HEK293 (cell line): Measurements from ENCODE around the gene SNTN.
"Not testable (repeated sequence)": the region's sequence is repeated elsewhere in the genome, so short reads cannot be mapped to it uniquely, and the experiment has no call there.

Experiments used
- CTCF ChIA-PET: fragments of 350-600 bp; formaldehyde crosslinking; extraction: SDS; loops from one replicate; lab custom pipeline; 2021; ENCODE audit warnings: antibody characterized with exemption; lab: Yijun Ruan, JAX
- POLR2A ChIA-PET: fragments of 300-600 bp; formaldehyde crosslinking; extraction: SDS; loops from one replicate; lab custom pipeline; 2020; ENCODE audit warnings: antibody characterized with exemption, inconsistent platforms; lab: Yijun Ruan, JAX
- H3K27ac ChIP-seq: fragments of 200-500 bp; sonication (Bioruptor generic); 2 replicates; pipeline ENCODE4 v1.5.1; 2014; ENCODE audit warnings: low read depth, low read length, control low read depth, inconsistent platforms; ENCODE audit errors: extremely low read depth
- H3K36me3 ChIP-seq, 2 experiments: fragments of 200-500 bp in 1 of 2; sonication (Bioruptor generic) in 1 of 2; 1 replicate in 1 of 2; 2 replicates in 1 of 2; pipeline ENCODE4 v1.5.1; 2014 to 2017; ENCODE audit warnings: inconsistent platforms in 2 of 2, low read length in 2 of 2; ENCODE audit not compliant: control insufficient read depth in 2 of 2, insufficient read depth in 1 of 2
- H3K4me1 ChIP-seq: fragments of 200-500 bp; sonication (Bioruptor generic); 2 replicates; pipeline ENCODE4 v1.5.1; 2014; ENCODE audit warnings: mild to moderate bottlenecking, low read length, inconsistent platforms; ENCODE audit not compliant: control insufficient read depth, insufficient read depth
- H3K4me3 ChIP-seq: 2 replicates; pipeline ENCODE4 v1.5.1; 2011; ENCODE audit warnings: low read depth, mild to moderate bottlenecking, control low read depth, low read length, moderate library complexity
- H3K9me3 ChIP-seq: fragments of 200-500 bp; sonication (Bioruptor generic); 2 replicates; pipeline ENCODE4 v1.5.1; 2014; ENCODE audit warnings: low read depth, low read length, inconsistent platforms; ENCODE audit not compliant: control insufficient read depth, insufficient read depth
- EGR2 ChIP-seq: fragments of 450-650 bp; formaldehyde crosslinking; IDR thresholded peaks from 2 replicates; pipeline ENCODE4 v1.5.1; 2016; ENCODE audit warnings: low read depth, missing biosample characterization, missing genetic modification characterization
- OSR2 ChIP-seq: fragments of 450-650 bp; formaldehyde crosslinking; IDR thresholded peaks from 2 replicates; pipeline ENCODE4 v1.5.1; 2016; ENCODE audit warnings: missing biosample characterization, missing genetic modification characterization
- PRDM1 ChIP-seq: fragments of 450-650 bp; formaldehyde crosslinking; IDR thresholded peaks from 2 replicates; pipeline ENCODE4; 2016; ENCODE audit warnings: missing biosample characterization, missing genetic modification characterization
- SETDB1 ChIP-seq: IDR thresholded peaks from one replicate; pipeline ENCODE4 v1.6.1; 2017; ENCODE audit warnings: mild to moderate bottlenecking, low read length, moderate library complexity, mixed read lengths; ENCODE audit not compliant: insufficient read length
- SP2 ChIP-seq: fragments of 450-650 bp; formaldehyde crosslinking; IDR thresholded peaks from 2 replicates; pipeline ENCODE4 v1.5.1; 2016; ENCODE audit warnings: missing biosample characterization, missing genetic modification characterization
- SP7 ChIP-seq: fragments of 450-650 bp; formaldehyde crosslinking; IDR thresholded peaks from 2 replicates; pipeline ENCODE4 v1.5.1; 2016; ENCODE audit warnings: missing biosample characterization, missing genetic modification characterization
- ZBTB8A ChIP-seq: fragments of 450-650 bp; formaldehyde crosslinking; IDR thresholded peaks from 2 replicates; pipeline ENCODE4 v1.5.1; 2016; ENCODE audit warnings: missing biosample characterization, missing genetic modification characterization
- ZNF19 ChIP-seq: fragments of 450-650 bp; formaldehyde crosslinking; IDR thresholded peaks from 2 replicates; pipeline ENCODE4; 2016; ENCODE audit warnings: missing biosample characterization, missing genetic modification characterization, low read depth
- ZNF248 ChIP-seq: fragments of 450-650 bp; formaldehyde crosslinking; IDR thresholded peaks from 2 replicates; pipeline ENCODE4 v1.5.1; 2017; ENCODE audit warnings: missing biosample characterization, missing genetic modification characterization
- ZNF324 ChIP-seq: fragments of 450-650 bp; formaldehyde crosslinking; IDR thresholded peaks from 2 replicates; pipeline ENCODE4 v1.5.1; 2016; ENCODE audit warnings: missing biosample characterization, missing genetic modification characterization
- ZNF48 ChIP-seq: fragments of 450-650 bp; formaldehyde crosslinking; IDR thresholded peaks from 2 replicates; pipeline ENCODE4 v1.5.1; 2016; ENCODE audit warnings: missing biosample characterization, missing genetic modification characterization
- ZNF544 ChIP-seq: fragments of 450-650 bp; formaldehyde crosslinking; IDR thresholded peaks from 2 replicates; pipeline ENCODE4 v1.5.0; 2017; ENCODE audit warnings: missing biosample characterization, missing genetic modification characterization
- ZNF571 ChIP-seq: fragments of 450-650 bp; formaldehyde crosslinking; IDR thresholded peaks from 2 replicates; pipeline ENCODE4 v1.5.0; 2017; ENCODE audit warnings: missing biosample characterization, missing genetic modification characterization
- ZNF610 ChIP-seq: fragments of 450-650 bp; formaldehyde crosslinking; IDR thresholded peaks from 2 replicates; pipeline ENCODE4 v1.5.1; 2016; ENCODE audit warnings: missing biosample characterization, missing genetic modification characterization, borderline replicate concordance
- ZNF621 ChIP-seq: fragments of 450-650 bp; formaldehyde crosslinking; IDR thresholded peaks from 2 replicates; pipeline ENCODE4 v1.5.1; 2017; ENCODE audit warnings: missing biosample characterization, missing genetic modification characterization
- ZNF670 ChIP-seq: fragments of 450-650 bp; formaldehyde crosslinking; IDR thresholded peaks from 2 replicates; pipeline ENCODE4 v1.5.1; 2016; ENCODE audit warnings: missing biosample characterization, missing genetic modification characterization, low read depth
- TF ChIP-seq, protein P1 (sequence below): fragments of 450-650 bp; formaldehyde crosslinking; IDR thresholded peaks from 2 replicates; pipeline ENCODE4 v1.5.1; 2016; ENCODE audit warnings: missing biosample characterization, missing genetic modification characterization
- TF ChIP-seq, protein P2 (sequence below): fragments of 450-650 bp; formaldehyde crosslinking; IDR thresholded peaks from 2 replicates; pipeline ENCODE4 v1.5.1; 2016; ENCODE audit warnings: missing biosample characterization, missing genetic modification characterization

The SNTN gene

DNA sequence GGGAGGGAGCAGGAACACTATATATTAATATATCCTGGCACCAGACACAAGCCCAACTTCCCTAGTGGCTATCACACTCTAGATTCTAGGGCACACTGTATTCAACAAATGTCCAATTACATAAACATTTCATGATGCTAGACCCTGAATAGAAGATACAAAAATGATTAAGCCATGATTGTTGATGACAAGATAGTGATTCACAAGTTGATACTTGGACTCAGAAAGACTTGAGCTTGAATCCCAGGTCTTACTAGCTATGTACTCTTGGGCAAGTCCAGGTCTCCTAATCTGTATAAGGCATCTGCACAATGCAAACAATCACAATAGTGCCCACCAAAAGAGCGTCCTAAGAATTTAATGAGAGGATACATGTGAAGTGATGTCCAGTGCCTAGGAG lies 10.0 kb upstream of the SNTN start:
- ChIA-PET CTCF (no interaction called here), POLR2A (no interaction called here)
- no peak overlapping the region for H3K27ac ChIP-seq
- H3K36me3 ChIP-seq, result no peaks in the 10 kb centered on the region
- no peak overlapping the region for H3K4me3 ChIP-seq
- TF ChIP-seq, protein P1, sequence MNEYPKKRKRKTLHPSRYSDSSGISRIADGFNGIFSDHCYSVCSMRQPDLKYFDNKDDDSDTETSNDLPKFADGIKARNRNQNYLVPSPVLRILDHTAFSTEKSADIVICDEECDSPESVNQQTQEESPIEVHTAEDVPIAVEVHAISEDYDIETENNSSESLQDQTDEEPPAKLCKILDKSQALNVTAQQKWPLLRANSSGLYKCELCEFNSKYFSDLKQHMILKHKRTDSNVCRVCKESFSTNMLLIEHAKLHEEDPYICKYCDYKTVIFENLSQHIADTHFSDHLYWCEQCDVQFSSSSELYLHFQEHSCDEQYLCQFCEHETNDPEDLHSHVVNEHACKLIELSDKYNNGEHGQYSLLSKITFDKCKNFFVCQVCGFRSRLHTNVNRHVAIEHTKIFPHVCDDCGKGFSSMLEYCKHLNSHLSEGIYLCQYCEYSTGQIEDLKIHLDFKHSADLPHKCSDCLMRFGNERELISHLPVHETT (tag by site-specific recombination), result no peak
- TF ChIP-seq EGR2 (tag by site-specific recombination) (no peak), SP7 (tag by site-specific recombination) (no peak), ZNF571 (tag by site-specific recombination) (no peak), ZNF670 (tag by site-specific recombination) (no peak)
- no peaks in the 10 kb centered on the region for H3K4me1 ChIP-seq
- H3K9me3 ChIP-seq, result no peaks in the 10 kb centered on the region

DNA sequence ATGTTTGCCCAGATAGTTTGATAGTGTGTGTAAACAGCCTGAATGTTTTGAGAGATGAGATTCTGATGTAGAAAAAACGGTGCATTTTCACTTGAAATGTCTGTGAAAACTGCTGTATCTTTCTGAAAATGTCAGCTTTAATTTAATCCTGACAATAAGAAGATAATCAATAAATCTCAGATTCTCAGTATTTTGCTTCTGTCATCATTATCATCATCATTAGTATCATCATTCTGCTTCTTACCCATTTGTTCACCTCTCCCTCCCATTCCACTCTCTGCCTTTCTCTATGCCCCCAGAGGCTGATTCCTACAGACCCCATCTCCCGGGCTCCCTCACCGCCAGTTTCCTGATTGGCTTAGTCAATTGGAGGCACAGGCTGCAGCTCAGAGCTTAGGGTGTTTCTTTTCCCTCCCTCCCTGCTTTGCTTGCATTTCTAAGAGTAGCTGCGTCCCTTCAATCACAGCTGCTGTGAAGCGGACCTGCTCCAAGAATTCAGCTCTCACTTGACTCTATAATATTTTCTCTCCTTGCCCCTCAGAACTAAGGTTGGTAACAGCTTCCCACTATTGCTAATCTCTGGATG lies 8.2 kb upstream of the SNTN start:
- no peak overlapping the region for H3K27ac ChIP-seq
- TF ChIP-seq ZBTB8A (tag by site-specific recombination) (no peak), ZNF621 (tag by site-specific recombination) (no peak), SETDB1 (peak; percentile 27), SP2 (tag by site-specific recombination) (no peak)
- TF ChIP-seq, protein P2, sequence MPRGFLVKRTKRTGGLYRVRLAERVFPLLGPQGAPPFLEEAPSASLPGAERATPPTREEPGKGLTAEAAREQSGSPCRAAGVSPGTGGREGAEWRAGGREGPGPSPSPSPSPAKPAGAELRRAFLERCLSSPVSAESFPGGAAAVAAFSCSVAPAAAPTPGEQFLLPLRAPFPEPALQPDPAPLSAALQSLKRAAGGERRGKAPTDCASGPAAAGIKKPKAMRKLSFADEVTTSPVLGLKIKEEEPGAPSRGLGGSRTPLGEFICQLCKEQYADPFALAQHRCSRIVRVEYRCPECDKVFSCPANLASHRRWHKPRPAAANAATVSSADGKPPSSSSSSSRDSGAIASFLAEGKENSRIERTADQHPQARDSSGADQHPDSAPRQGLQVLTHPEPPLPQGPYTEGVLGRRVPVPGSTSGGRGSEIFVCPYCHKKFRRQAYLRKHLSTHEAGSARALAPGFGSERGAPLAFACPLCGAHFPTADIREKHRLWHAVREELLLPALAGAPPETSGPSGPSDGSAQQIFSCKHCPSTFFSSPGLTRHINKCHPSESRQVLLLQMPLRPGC (tag by site-specific recombination), result no peak
- no peaks in the 10 kb centered on the region for H3K36me3 ChIP-seq
- CTCF ChIA-PET, result interaction anchor here (0.6 kb wide), 1 partner anchor 277 kb away, joined by 3 read pairs; no protein-coding TSS in a partner anchor
- no peaks in the 10 kb centered on the region for H3K9me3 ChIP-seq
- POLR2A ChIA-PET, result no interaction called here
- H3K4me1 ChIP-seq, result no peaks in the 10 kb centered on the region
- H3K4me3 ChIP-seq, result no peak overlapping the region

DNA sequence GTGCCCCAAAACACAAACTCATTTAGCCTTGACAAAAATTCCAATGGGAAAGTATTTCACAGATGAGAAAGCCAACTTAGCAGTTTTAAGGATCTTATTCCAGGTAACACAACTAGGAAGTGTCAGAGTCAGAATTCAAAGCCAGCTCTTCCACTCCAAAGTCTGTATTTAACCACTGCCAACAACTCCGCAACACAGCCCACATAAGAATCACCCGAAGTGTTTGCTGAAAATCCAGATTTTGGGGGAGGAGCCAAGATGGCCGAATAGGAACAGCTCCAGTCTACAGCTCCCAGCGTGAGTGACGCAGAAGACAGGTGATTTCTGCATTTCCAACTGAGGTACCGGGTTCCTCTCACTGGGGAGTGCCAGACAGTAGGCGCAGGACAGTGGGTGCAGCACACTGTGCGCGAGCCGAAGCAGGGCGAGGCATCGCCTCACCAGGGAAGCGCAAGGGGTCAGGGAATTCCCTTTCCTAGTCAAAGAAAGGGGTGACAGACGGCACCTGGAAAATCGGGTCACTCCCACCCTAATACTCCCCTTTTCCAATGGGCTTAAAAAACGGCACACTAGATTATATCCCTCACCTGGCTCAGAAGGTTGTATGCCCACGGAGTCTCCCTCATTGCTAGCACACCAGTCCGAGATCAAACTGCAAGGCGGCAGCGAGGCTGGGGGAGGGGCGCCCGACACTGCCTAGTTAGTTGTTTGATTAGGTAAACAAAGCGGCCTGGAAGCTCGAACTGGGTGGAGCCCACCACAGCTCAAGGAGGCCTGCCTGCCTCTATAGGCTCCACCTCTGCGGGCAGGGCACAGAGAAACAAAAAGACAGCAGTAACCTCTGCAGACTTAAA lies 7.3 kb upstream of the SNTN start:
- H3K36me3 ChIP-seq, H3K27ac ChIP-seq, H3K4me1 ChIP-seq, H3K4me3 ChIP-seq, CTCF ChIA-PET, H3K9me3 ChIP-seq, POLR2A ChIA-PET: not testable (repeated sequence)

DNA sequence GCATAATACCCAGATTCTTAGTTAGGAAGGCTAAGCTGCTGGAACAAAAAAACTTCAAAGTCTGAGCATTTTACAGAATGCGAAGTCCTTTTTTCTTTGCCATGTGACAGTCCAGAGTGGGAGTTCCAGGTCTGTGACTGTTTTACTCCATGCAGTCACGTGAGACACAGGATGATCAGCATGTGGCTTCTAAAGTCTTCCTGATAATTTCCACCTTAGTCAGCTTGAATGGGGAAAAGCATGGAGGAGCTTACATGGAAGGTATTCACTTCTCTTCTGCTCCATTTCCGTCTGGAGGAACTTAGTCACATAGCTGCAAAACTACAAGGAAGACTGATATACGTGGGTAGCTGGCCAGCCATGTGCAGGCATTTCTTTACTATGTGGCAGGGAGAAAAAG lies 1.7 kb downstream of the SNTN start:
- Histone ChIP-seq H3K9me3 (no peaks in the 10 kb centered on the region), H3K27ac (no peak overlapping the region), H3K36me3 (no peaks in the 10 kb centered on the region), H3K4me1 (no peaks in the 10 kb centered on the region), H3K4me3 (no peak overlapping the region)
- no peak for TF ChIP-seq ZNF324 (tag by site-specific recombination)
- no peak for TF ChIP-seq ZNF248 (tag by site-specific recombination)
- TF ChIP-seq OSR2 (tag by site-specific recombination), result no peak
- no peak for TF ChIP-seq ZNF610 (tag by site-specific recombination)
- no peak for TF ChIP-seq ZNF19 (tag by site-specific recombination)
- TF ChIP-seq ZNF48, result no peak
- no peak for TF ChIP-seq PRDM1 (tag by site-specific recombination)
- no peak for TF ChIP-seq ZNF544 (tag by site-specific recombination)
- ChIA-PET POLR2A (no interaction called here), CTCF (interaction anchor here (1.8 kb wide), 1 partner anchor 303 kb away, joined by 4 read pairs; no protein-coding TSS in a partner anchor)
